ENCODE results near the gene KBTBD13.

- TF ChIP-seq, protein P1, sequence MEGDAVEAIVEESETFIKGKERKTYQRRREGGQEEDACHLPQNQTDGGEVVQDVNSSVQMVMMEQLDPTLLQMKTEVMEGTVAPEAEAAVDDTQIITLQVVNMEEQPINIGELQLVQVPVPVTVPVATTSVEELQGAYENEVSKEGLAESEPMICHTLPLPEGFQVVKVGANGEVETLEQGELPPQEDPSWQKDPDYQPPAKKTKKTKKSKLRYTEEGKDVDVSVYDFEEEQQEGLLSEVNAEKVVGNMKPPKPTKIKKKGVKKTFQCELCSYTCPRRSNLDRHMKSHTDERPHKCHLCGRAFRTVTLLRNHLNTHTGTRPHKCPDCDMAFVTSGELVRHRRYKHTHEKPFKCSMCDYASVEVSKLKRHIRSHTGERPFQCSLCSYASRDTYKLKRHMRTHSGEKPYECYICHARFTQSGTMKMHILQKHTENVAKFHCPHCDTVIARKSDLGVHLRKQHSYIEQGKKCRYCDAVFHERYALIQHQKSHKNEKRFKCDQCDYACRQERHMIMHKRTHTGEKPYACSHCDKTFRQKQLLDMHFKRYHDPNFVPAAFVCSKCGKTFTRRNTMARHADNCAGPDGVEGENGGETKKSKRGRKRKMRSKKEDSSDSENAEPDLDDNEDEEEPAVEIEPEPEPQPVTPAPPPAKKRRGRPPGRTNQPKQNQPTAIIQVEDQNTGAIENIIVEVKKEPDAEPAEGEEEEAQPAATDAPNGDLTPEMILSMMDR (IDR thresholded peaks at IDR 0.05), result no peak
- TF ChIP-seq EZH2 (IDR thresholded peaks at IDR 0.05), result no peak
These were observed 48.2 kb upstream of the KBTBD13 start for GRCh38 chr15:65028338-65028737.

All from neural progenitor cell (in vitro differentiated cells).